ENCODE results near the gene SURF2. TPM values are rescaled to one million over a fixed set of nuclear protein-coding genes. Genes with fewer than 3 reads are reported as not detected.

Gene SURF2
- polyA plus RNA-seq, 1 of the 3 experiments (the other 2 are of a cell fraction): 46.8 TPM

GRCh38 chr9:133389025-133389557, 32.7 kb downstream of the SURF2 start:
- CTCF ChIA-PET: interaction anchor here (1.0 to 1.2 kb wide), 2 partner anchors 12 to 13 kb away, joined by 3 read pairs; partner anchors contain the start of gene STKLD1
- 92% methylated on average over 11 of the region's 12 CpGs for WGBS (ENCODE audit: low lambda C conversion rate)

DNA sequence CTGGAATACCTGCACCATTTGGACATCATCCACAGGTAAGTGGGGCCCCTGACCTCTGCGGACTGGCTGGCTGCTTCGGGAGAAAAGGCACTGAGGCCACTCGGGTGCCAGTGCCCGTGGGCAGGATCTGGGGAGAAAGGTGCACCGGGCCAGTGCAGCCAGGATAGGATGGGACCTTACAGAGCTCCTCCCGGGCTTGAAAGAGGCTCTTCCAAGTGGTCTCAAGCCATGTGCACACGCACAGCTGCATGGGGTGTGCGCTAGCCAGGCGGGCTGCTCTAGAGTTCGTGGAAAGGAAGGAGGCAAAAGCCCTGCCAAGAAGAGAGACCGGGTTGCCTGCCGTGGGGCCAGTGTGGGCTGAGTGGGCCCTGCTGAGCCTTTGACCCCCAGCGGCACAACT, 33.2 kb downstream of the SURF2 start:
- ChIA-PET CTCF (interaction anchor here (1.0 kb wide), 1 partner anchor 12 kb away, joined by 3 read pairs; no protein-coding TSS in a partner anchor), POLR2A (interaction anchor here (0.6 to 0.9 kb wide), 2 partner anchors 13 to 89 kb away, joined by 3 read pairs; partner anchors contain the start of gene SLC2A6)
- H3K9ac ChIP-seq: no peak overlapping the region
- no peaks in the 10 kb centered on the region for H3K9me3 ChIP-seq
- no peaks in the 10 kb centered on the region for H3K79me2 ChIP-seq (ENCODE audit: insufficient read depth)
- H4K20me1 ChIP-seq (ENCODE audit: insufficient read depth): no peaks in the 10 kb centered on the region
- no peaks in the 10 kb centered on the region for H3K36me3 ChIP-seq (replicated peaks in 1 of 2; ENCODE audit: control insufficient read depth in 1 of 2, insufficient read depth in 2 of 2, low read length in 1 of 2)
- H2AFZ ChIP-seq (ENCODE audit: low read depth): no peak overlapping the region
- H3K4me1 ChIP-seq (ENCODE audit: control insufficient read depth in 1 of 2, insufficient read depth in 2 of 2, low read depth in 1 of 2, low read length in 1 of 2): no peaks in the 10 kb centered on the region
- H3K27me3 ChIP-seq (ENCODE audit: insufficient read depth): no peaks in the 10 kb centered on the region
- TF ChIP-seq PBX3 (IDR thresholded peaks at IDR 0.05) (no peak), ZBTB33 (IDR thresholded peaks at IDR 0.05; ENCODE audit: borderline replicate concordance, low read depth) (no peak), TCF12 (IDR thresholded peaks at IDR 0.05) (no peak), YY1 (IDR thresholded peaks at IDR 0.05; ENCODE audit: low read depth) (no peak), CHD2 (IDR thresholded peaks at IDR 0.05; ENCODE audit: low read length, partially characterized antibody) (no peak), SMC3 (IDR thresholded peaks at IDR 0.05; ENCODE audit: low read depth, low read length) (no peak), TEAD4 (IDR thresholded peaks at IDR 0.05; ENCODE audit: borderline replicate concordance, insufficient read depth) (no peak), RXRA (IDR thresholded peaks at IDR 0.05; ENCODE audit: borderline replicate concordance, low read depth) (no peak), JUND (IDR thresholded peaks at IDR 0.05) (no peak), GATA2 (CRISPR knock-in tag; IDR thresholded peaks at IDR 0.05) (no peak), ELF1 (IDR thresholded peaks at IDR 0.05) (no peak)
- TF ChIP-seq, protein P1, sequence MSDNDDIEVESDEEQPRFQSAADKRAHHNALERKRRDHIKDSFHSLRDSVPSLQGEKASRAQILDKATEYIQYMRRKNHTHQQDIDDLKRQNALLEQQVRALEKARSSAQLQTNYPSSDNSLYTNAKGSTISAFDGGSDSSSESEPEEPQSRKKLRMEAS (IDR thresholded peaks at IDR 0.05; ENCODE audit: low read depth): no peak
- no peak overlapping the region for H3K27ac ChIP-seq (ENCODE audit: low read depth in 2 of 2, low read length in 1 of 2)
- no peak overlapping the region for H3K4me2 ChIP-seq
- H3K9me2 ChIP-seq: no peaks in the 10 kb centered on the region
- WGBS (ENCODE audit: low lambda C conversion rate): 83% methylated on average over 8 of the region's 13 CpGs
- no peak for DNase-seq
- H3K4me3 ChIP-seq (ENCODE audit: low read depth in 2 of 2, low read length in 1 of 2): no peak overlapping the region
- H3F3A ChIP-seq (replicated peaks; ENCODE audit: insufficient read depth): no peaks in the 10 kb centered on the region

More at GRCh38 chr9:133389025-133389557, 32.7 kb downstream of the SURF2 start:
- no peak overlapping the region for H2AFZ ChIP-seq (ENCODE audit: low read depth)
- no peaks in the 10 kb centered on the region for H3K9me2 ChIP-seq
- no peak overlapping the region for H3K4me3 ChIP-seq (ENCODE audit: low read depth in 2 of 2, low read length in 1 of 2)
- no peaks in the 10 kb centered on the region for H4K20me1 ChIP-seq (ENCODE audit: insufficient read depth)
- H3K4me2 ChIP-seq: no peak overlapping the region
- H3K4me1 ChIP-seq (ENCODE audit: control insufficient read depth in 1 of 2, insufficient read depth in 2 of 2, low read depth in 1 of 2, low read length in 1 of 2): no peaks in the 10 kb centered on the region
- H3K27me3 ChIP-seq (ENCODE audit: insufficient read depth): no peaks in the 10 kb centered on the region
- H3K36me3 ChIP-seq (replicated peaks in 1 of 2; ENCODE audit: control insufficient read depth in 1 of 2, insufficient read depth in 2 of 2, low read length in 1 of 2): no peaks in the 10 kb centered on the region
- TF ChIP-seq, protein P2, sequence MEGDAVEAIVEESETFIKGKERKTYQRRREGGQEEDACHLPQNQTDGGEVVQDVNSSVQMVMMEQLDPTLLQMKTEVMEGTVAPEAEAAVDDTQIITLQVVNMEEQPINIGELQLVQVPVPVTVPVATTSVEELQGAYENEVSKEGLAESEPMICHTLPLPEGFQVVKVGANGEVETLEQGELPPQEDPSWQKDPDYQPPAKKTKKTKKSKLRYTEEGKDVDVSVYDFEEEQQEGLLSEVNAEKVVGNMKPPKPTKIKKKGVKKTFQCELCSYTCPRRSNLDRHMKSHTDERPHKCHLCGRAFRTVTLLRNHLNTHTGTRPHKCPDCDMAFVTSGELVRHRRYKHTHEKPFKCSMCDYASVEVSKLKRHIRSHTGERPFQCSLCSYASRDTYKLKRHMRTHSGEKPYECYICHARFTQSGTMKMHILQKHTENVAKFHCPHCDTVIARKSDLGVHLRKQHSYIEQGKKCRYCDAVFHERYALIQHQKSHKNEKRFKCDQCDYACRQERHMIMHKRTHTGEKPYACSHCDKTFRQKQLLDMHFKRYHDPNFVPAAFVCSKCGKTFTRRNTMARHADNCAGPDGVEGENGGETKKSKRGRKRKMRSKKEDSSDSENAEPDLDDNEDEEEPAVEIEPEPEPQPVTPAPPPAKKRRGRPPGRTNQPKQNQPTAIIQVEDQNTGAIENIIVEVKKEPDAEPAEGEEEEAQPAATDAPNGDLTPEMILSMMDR (IDR thresholded peaks at IDR 0.05): no peak
- TF ChIP-seq RXRA (IDR thresholded peaks at IDR 0.05; ENCODE audit: borderline replicate concordance, low read depth) (no peak), TAF1 (IDR thresholded peaks at IDR 0.05; ENCODE audit: borderline replicate concordance, low read depth, low read length) (no peak), MXI1 (IDR thresholded peaks at IDR 0.05; ENCODE audit: low read depth, low read length) (no peak), FOXM1 (IDR thresholded peaks at IDR 0.05; ENCODE audit: low read depth) (no peak), SMC3 (IDR thresholded peaks at IDR 0.05; ENCODE audit: low read depth, low read length) (no peak), NFIC (IDR thresholded peaks at IDR 0.05; ENCODE audit: borderline replicate concordance) (no peak), GATA2 (CRISPR knock-in tag; IDR thresholded peaks at IDR 0.05) (no peak), POLR2AphosphoS5 (IDR thresholded peaks at IDR 0.05; ENCODE audit: low read depth, low read length) (no peak), RFX5 (IDR thresholded peaks at IDR 0.05; ENCODE audit: low read length) (no peak), MEF2A (IDR thresholded peaks at IDR 0.05; ENCODE audit: borderline replicate concordance, low read depth) (no peak)
- TF ChIP-seq, protein P3, sequence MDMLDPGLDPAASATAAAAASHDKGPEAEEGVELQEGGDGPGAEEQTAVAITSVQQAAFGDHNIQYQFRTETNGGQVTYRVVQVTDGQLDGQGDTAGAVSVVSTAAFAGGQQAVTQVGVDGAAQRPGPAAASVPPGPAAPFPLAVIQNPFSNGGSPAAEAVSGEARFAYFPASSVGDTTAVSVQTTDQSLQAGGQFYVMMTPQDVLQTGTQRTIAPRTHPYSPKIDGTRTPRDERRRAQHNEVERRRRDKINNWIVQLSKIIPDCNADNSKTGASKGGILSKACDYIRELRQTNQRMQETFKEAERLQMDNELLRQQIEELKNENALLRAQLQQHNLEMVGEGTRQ (IDR thresholded peaks at IDR 0.05; ENCODE audit: borderline replicate concordance, low read depth, low read length): no peak
- H3K9me3 ChIP-seq: no peaks in the 10 kb centered on the region
- no peak for DNase-seq
- no peak overlapping the region for H3K9ac ChIP-seq
- POLR2A ChIA-PET: interaction anchor here (0.9 kb wide), 1 partner anchor 12 kb away, joined by 3 read pairs; no protein-coding TSS in a partner anchor
- no peaks in the 10 kb centered on the region for H3F3A ChIP-seq (replicated peaks; ENCODE audit: insufficient read depth)
- H3K27ac ChIP-seq (ENCODE audit: low read depth in 2 of 2, low read length in 1 of 2): no peak overlapping the region
- no peaks in the 10 kb centered on the region for H3K79me2 ChIP-seq (ENCODE audit: insufficient read depth)
